RWPE1 (cell line): Measurements from ENCODE around the gene AKAP8.
"Not testable (repeated sequence)": the region's sequence is repeated elsewhere in the genome, so short reads cannot be mapped to it uniquely, and the experiment has no call there.

Source experiments
- CTCF ChIA-PET: fragments of 350-600 bp; sonication (Branson Sonifier 250); formaldehyde crosslinking; extraction: SDS; loops from one replicate; lab custom pipeline; 2021; lab: Yijun Ruan, JAX
- POLR2A ChIA-PET: fragments of 400-600 bp; formaldehyde crosslinking; extraction: SDS; loops from one replicate; lab custom pipeline; 2020; ENCODE audit warnings: antibody characterized with exemption; ENCODE audit not compliant: low non-redundant PET; lab: Yijun Ruan, JAX
- DNase-seq: peaks from one replicate; pipeline ENCODE4 v3.0.0; 2012; ENCODE audit warnings: low spot score
- H3K27ac ChIP-seq: fragments of 450-650 bp; 2 replicates; pipeline ENCODE4 v1.5.1; 2017
- TF ChIP-seq, protein P1 (sequence below): fragments of 450-650 bp; conservative IDR thresholded peaks from 2 replicates; pipeline ENCODE4 v1.5.1; 2017; ENCODE audit warnings: low read depth, mild to moderate bottlenecking

Gene AKAP8

GRCh38 chr19:15399635-15400034 is 20.0 kb upstream of the AKAP8 start:
- TF ChIP-seq, protein P1, sequence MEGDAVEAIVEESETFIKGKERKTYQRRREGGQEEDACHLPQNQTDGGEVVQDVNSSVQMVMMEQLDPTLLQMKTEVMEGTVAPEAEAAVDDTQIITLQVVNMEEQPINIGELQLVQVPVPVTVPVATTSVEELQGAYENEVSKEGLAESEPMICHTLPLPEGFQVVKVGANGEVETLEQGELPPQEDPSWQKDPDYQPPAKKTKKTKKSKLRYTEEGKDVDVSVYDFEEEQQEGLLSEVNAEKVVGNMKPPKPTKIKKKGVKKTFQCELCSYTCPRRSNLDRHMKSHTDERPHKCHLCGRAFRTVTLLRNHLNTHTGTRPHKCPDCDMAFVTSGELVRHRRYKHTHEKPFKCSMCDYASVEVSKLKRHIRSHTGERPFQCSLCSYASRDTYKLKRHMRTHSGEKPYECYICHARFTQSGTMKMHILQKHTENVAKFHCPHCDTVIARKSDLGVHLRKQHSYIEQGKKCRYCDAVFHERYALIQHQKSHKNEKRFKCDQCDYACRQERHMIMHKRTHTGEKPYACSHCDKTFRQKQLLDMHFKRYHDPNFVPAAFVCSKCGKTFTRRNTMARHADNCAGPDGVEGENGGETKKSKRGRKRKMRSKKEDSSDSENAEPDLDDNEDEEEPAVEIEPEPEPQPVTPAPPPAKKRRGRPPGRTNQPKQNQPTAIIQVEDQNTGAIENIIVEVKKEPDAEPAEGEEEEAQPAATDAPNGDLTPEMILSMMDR: no peak
- no peak for DNase-seq
- no peak overlapping the region for H3K27ac ChIP-seq
- ChIA-PET CTCF (no interaction called here), POLR2A (no interaction called here)

- TF ChIP-seq, protein P1: no peak
- DNase-seq: no peak
- no peak overlapping the region for H3K27ac ChIP-seq
- ChIA-PET POLR2A (no interaction called here), CTCF (no interaction called here)
Observed at GRCh38 chr19:15399234-15399515, 19.6 kb upstream of the AKAP8 start.

DNA sequence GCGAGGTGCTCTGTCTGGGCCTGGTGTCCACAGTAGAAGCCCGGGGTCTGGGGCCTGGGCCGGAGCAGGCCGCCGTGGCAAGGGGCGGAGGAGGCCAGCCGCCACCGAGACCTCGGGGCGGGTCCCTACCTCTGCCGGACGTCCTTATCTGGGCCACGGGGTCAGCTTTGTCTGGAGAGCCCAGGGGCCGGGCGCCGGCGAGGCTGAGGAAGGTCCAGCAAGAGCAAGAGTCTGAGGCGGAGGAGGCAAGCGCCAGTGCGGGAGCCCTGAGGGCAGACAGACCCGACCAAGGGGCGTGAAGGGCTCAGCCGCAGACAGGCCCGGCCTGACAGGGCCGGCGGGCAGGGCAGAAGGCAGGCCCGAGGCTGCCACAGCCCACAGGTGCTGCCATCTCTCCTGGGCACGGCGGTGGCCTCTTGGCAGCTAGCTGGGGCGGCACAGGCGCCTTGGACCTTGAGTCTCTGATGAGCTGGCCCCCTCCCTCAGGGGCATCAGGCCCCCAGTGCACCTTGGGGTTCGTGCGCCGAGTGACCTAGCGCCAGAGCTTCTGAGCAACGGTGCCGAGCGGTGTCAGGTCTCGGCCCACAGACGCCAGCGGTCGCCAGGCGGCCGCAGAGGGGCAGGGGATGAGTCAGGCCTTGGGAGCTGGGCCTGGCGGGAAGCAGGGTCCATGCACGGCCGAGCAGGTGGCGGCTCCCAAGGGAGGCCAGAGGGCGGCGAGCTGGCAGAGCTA is 19.1 kb upstream of the AKAP8 start:
- TF ChIP-seq, protein P1: no peak
- peak overlapping the region; percentile 2; the same call in 1 of the 2 replicates for H3K27ac ChIP-seq
- no peak for DNase-seq
- ChIA-PET POLR2A (interaction anchor here (0.6 kb wide), 1 partner anchor 10 kb away, joined by 3 read pairs; no protein-coding TSS in a partner anchor), CTCF (no interaction called here)

- TF ChIP-seq, protein P1: no peak
- CTCF ChIA-PET: no interaction called here
- POLR2A ChIA-PET: interaction anchor here (0.6 kb wide), 1 partner anchor 9 kb away, joined by 3 read pairs; no protein-coding TSS in a partner anchor
- no peak for DNase-seq
- 0 out of 2 replicates have a peak overlapping the region, but pooled peaks have one; percentile 2 for H3K27ac ChIP-seq
Observed at GRCh38 chr19:15397782-15398181, 18.2 kb upstream of the AKAP8 start.

- no peak for DNase-seq
- ChIA-PET POLR2A (interaction anchor here (0.5 kb wide), 1 partner anchor 17 kb away, joined by 3 read pairs; no protein-coding TSS in a partner anchor), CTCF (no interaction called here)
- TF ChIP-seq, protein P1: no peak
- H3K27ac ChIP-seq: peak overlapping the region; percentile 39; the same call in 1 of the 2 replicates
Observed at GRCh38 chr19:15397236-15397635, 17.6 kb upstream of the AKAP8 start.

GRCh38 chr19:15396436-15396835 is 16.8 kb upstream of the AKAP8 start:
- TF ChIP-seq, protein P1: no peak
- ChIA-PET CTCF (no interaction called here), POLR2A (no interaction called here)
- peak overlapping the region; percentile 39 for H3K27ac ChIP-seq
- no peak for DNase-seq

DNA sequence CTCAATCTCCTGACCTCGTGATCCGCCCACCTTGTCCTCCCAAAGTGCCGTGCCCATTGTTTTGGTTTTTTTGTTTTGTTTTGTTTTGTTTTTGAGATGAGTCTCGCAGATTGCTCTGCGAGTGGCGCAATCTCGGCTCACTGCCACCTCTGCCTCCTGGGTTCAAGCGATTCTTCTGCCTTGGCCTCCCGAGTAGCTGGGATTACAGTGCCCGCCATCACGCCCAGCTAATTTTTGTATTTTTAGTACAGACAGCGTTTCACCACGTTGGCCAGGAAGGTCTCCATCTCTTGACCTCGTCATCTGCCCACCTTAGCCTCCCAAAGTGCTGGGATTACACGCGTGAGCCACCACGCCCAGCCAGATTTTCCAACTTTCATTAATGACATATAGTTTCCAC is 15.7 kb upstream of the AKAP8 start:
- DNase-seq, POLR2A ChIA-PET, CTCF ChIA-PET: not testable (repeated sequence)
- H3K27ac ChIP-seq: peak overlapping the region; percentile 10; the same call in 1 of the 2 replicates
